Neural crest cell (in vitro differentiated cells): Measurements from ENCODE around the gene SCUBE1. TPM values are rescaled to one million over a fixed set of nuclear protein-coding genes. Genes with fewer than 3 reads are reported as not detected.

Source experiments
- DNase-seq: peaks from one replicate; pipeline ENCODE4 v3.0.0; 2021; ENCODE audit warnings: low read depth, mixed read lengths, low spot score
- H3K27ac Mint-ChIP-seq: one replicate; pipeline ENCODE4 v1.8.0; 2021; ENCODE audit warnings: mild to moderate bottlenecking, mixed read lengths; ENCODE audit not compliant: unreplicated experiment
- H3K27me3 Mint-ChIP-seq: 2 replicates; pipeline ENCODE4 v1.8.0; 2021; ENCODE audit warnings: low read depth, mild to moderate bottlenecking, mixed read lengths
- H3K36me3 Mint-ChIP-seq: 2 replicates; pipeline ENCODE4 v1.8.0; 2021; ENCODE audit warnings: low read depth, mild to moderate bottlenecking, mixed read lengths
- H3K4me1 Mint-ChIP-seq: 2 replicates; pipeline ENCODE4 v1.8.0; 2021; ENCODE audit warnings: mixed read lengths
- H3K4me3 Mint-ChIP-seq: one replicate; pipeline ENCODE4 v1.8.0; 2021; ENCODE audit warnings: mild to moderate bottlenecking, mixed read lengths
- H3K9me3 Mint-ChIP-seq: 2 replicates; pipeline ENCODE4 v1.8.0; 2021; ENCODE audit warnings: mixed read lengths
- total RNA-seq: library from RNA; stranded (reverse); gene quantifications from 2 replicates; pipeline ENCODE4 v1.2.1, GENCODE V29; 2021
- TF ChIP-seq, protein P1 (sequence below): fragments of 200-600 bp; sonication (generic); conservative IDR thresholded peaks from 2 replicates; pipeline ENCODE4 v1.5.0; 2021; ENCODE audit warnings: antibody characterized with exemption, mild to moderate bottlenecking

The SCUBE1 gene
- total RNA-seq, 1 donor from 2014 or later, result 12.1 TPM

DNA sequence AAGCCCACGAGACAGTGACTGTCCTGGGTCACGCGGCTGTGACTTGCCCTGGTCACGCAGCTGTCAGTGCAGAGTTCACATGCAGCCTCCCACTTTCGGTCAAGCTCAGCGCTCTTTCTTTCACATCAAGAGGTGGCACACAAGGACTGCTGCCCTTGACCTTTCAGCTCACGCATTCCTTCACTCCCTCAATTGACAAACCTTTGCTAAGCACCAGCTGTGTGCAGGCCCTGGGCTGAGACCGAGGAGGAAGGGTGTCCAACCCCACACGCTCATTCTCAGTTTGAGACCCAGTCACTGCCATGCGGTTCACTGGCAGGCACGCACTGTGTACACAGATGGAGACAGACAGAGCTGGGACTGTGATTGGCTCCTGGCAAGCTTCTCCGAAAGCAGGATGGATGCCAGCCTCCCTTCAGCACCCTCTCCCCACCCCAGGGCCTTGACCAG lies 70.3 kb downstream of the SCUBE1 start:
- Mint-ChIP-seq H3K36me3 (no peaks in the 10 kb centered on the region), H3K27me3 (peaks cover 27% of the 10 kb centered on the region), H3K9me3 (no peaks in the 10 kb centered on the region), H3K27ac (no peak overlapping the region), H3K4me1 (peaks cover 45% of the 10 kb centered on the region), H3K4me3 (no peak overlapping the region)
- TF ChIP-seq, protein P1, sequence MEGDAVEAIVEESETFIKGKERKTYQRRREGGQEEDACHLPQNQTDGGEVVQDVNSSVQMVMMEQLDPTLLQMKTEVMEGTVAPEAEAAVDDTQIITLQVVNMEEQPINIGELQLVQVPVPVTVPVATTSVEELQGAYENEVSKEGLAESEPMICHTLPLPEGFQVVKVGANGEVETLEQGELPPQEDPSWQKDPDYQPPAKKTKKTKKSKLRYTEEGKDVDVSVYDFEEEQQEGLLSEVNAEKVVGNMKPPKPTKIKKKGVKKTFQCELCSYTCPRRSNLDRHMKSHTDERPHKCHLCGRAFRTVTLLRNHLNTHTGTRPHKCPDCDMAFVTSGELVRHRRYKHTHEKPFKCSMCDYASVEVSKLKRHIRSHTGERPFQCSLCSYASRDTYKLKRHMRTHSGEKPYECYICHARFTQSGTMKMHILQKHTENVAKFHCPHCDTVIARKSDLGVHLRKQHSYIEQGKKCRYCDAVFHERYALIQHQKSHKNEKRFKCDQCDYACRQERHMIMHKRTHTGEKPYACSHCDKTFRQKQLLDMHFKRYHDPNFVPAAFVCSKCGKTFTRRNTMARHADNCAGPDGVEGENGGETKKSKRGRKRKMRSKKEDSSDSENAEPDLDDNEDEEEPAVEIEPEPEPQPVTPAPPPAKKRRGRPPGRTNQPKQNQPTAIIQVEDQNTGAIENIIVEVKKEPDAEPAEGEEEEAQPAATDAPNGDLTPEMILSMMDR, result no peak
- DNase-seq, result no peak

DNA sequence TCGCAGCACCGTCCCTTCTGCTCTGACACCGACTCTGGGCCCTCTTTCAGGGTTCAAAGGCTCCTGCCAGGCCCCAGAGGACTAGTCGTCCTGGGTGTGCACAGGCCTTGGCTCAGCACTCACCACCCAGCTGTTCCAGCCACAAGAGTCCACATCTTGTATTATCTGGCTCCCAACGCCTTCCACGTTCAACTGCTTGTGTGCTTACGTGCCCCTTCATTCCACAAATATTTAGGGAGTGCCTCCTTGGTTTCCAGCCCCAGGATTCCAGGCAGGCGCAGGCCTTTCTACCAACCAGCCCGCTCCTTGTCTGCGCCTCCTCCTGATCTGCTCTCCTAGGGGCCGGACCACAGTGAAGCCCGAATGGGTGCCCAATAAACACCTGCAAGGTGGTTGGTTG lies 70.9 kb downstream of the SCUBE1 start:
- no peak overlapping the region for H3K4me3 Mint-ChIP-seq
- H3K36me3 Mint-ChIP-seq, result no peaks in the 10 kb centered on the region
- no peak for DNase-seq
- peaks cover 45% of the 10 kb centered on the region for H3K4me1 Mint-ChIP-seq
- TF ChIP-seq, protein P1, result no peak
- no peak overlapping the region for H3K27ac Mint-ChIP-seq
- H3K9me3 Mint-ChIP-seq, result no peaks in the 10 kb centered on the region
- peaks cover 28% of the 10 kb centered on the region for H3K27me3 Mint-ChIP-seq

DNA sequence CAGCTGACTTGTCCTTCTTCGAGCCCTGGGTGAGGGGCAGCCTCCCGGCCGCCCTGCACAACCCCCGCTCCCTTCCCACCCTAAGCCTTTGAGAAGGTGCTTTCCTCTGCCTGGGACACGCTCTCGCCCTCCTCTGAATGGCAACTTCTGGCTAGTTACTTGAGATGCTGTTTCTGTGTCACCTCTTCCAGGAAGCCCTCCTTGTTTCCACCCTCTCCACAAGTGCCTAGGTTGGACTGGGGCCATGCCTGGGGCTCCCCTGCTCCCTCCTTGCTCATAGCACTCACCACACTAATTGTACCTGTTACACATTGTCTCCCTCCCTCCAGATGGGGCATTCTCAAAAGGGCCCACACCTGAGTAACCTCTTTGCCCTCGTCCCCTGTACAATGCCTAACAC lies 72.2 kb downstream of the SCUBE1 start:
- Mint-ChIP-seq H3K27me3 (peaks cover 35% of the 10 kb centered on the region), H3K9me3 (no peaks in the 10 kb centered on the region), H3K4me1 (peaks cover 43% of the 10 kb centered on the region), H3K4me3 (no peak overlapping the region), H3K36me3 (no peaks in the 10 kb centered on the region), H3K27ac (no peak overlapping the region)
- DNase-seq, result no peak
- TF ChIP-seq, protein P1, result no peak

DNA sequence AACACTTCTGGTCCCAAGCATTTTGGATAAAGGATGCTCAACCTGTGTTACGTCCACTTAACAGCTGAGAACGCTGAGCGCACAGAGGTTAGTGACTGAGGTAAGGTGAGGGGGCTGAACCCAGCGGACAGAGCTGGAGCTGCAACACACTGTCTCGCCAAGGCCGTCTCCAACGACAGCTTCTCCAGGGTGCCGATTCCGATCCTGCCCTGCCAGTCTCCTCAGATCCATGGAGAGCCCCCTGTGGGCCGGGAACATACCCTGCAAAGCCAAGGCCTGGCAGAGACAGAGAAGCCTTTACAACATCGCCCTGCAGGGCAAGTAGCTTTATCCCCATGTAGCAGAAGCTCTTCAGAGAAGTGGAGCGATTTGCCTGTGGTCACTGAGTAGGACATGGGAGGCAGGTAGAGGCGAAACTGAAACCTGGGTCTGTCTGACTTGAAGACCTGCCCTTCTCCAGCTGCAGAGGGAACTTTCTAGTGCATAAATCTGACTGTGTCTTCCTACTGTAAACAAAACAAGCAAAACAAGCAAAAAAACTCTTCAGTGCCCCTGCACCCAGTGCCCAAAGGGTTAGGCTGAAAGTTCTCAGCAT lies 72.8 kb downstream of the SCUBE1 start:
- DNase-seq, result peak; percentile 31
- TF ChIP-seq, protein P1, result no peak
- Mint-ChIP-seq H3K4me3 (no peak overlapping the region), H3K27ac (no peak overlapping the region), H3K36me3 (no peaks in the 10 kb centered on the region), H3K27me3 (peaks cover 36% of the 10 kb centered on the region), H3K9me3 (no peaks in the 10 kb centered on the region), H3K4me1 (peaks cover 38% of the 10 kb centered on the region)

DNA sequence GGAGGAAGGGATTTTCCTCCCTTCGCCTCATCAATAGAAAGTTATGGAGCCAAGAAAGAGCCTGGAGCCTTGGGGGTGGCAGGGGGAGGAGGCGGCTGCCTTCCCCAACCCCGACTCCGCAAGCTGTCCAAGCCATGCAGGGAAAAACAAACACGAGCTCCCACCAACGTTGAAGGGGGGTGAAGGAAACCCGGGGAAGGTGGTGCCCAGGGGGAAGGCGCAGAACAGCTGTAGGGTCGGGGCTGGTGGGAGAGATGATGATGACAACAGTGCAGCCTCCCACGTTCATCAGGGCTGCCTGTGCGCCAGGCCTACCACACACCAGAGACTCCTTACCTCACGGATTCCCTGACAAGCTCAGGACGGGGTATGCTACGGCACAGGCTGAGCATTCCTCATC lies 73.5 kb downstream of the SCUBE1 start:
- Mint-ChIP-seq H3K27me3 (peaks cover 44% of the 10 kb centered on the region), H3K9me3 (no peaks in the 10 kb centered on the region), H3K4me1 (peaks cover 42% of the 10 kb centered on the region), H3K36me3 (no peaks in the 10 kb centered on the region), H3K27ac (peak overlapping the region; percentile 91), H3K4me3 (peak overlapping the region; percentile 16)
- TF ChIP-seq, protein P1, result no peak
- DNase-seq, result no peak
